B cell (primary cell): ENCODE measurements around the gene ROMO1. TPM values are rescaled to one million over a fixed set of nuclear protein-coding genes. Genes with fewer than 3 reads are reported as not detected.
A peak's percentile ranks its signal among the peaks of the same experiment; 100 is the strongest.

Source experiments
- ATAC-seq: fragments of 200-7000 bp; cut with Tn5 transposase; one replicate; pipeline ENCODE4 v1.10.0; 2021; ENCODE audit warnings: low read depth, mild to moderate bottlenecking, moderate number of reproducible peaks, moderate library complexity
- CTCF ChIA-PET: fragments of 350-600 bp; sonication (Branson Sonifier 250); formaldehyde crosslinking; loops from one replicate; lab custom pipeline; 2021; ENCODE audit warnings: antibody characterized with exemption, inconsistent platforms; lab: Charles Lee
- POLR2A ChIA-PET: fragments of 350-600 bp; sonication (Branson Sonifier 250); formaldehyde crosslinking; loops from one replicate; lab custom pipeline; 2021; ENCODE audit warnings: antibody characterized with exemption; lab: Charles Lee
- DNase-seq: peaks from one replicate; pipeline ENCODE4 v3.0.0; 2013
- H2AFZ ChIP-seq: 2 replicates; pipeline ENCODE4 v1.6.1; 2012; ENCODE audit warnings: mild to moderate bottlenecking, low read depth, low read length; ENCODE audit not compliant: insufficient read depth, poor library complexity, severe bottlenecking
- H3K27ac ChIP-seq, 2 donors: 1 replicate in 1 of 2; 2 replicates in 1 of 2; pipeline ENCODE4 v1.5.1; 2012 to 2013; ENCODE audit warnings: low read length in 2 of 2, mild to moderate bottlenecking in 2 of 2, moderate library complexity in 1 of 2
- H3K27me3 ChIP-seq, 4 experiments: fragments of 200-600 bp in 1 of 4; sonication (generic) in 1 of 4; replicated peaks in 1 of 4; 1 replicate in 2 of 4; 2 replicates in 2 of 4; pipeline versions ENCODE4 v1.6.1 to v1.7.0; 2013 to 2016; ENCODE audit warnings: low read length in 3 of 4, mild to moderate bottlenecking in 2 of 4, mixed read lengths in 1 of 4, moderate library complexity in 1 of 4; ENCODE audit not compliant: insufficient read depth in 4 of 4, control insufficient read depth in 3 of 4; ENCODE audit errors: control extremely low read depth in 1 of 4
- H3K36me3 ChIP-seq, 2 experiments: replicated peaks in 1 of 2; 1 replicate in 1 of 2; 2 replicates in 1 of 2; pipeline versions ENCODE4 v1.6.1 to v1.7.1; 2013; ENCODE audit warnings: low read length in 1 of 2; ENCODE audit not compliant: insufficient read depth in 2 of 2, control insufficient read depth in 1 of 2; ENCODE audit errors: control extremely low read depth in 1 of 2, extremely low read depth in 1 of 2
- H3K4me1 ChIP-seq, 2 donors: fragments of 200-600 bp in 1 of 2; sonication (generic) in 1 of 2; 1 replicate in 1 of 2; 2 replicates in 1 of 2; pipeline versions ENCODE4 v1.5.1 to v1.6.1; 2013 to 2017; ENCODE audit warnings: low read length in 2 of 2; ENCODE audit not compliant: control insufficient read depth in 2 of 2, insufficient read depth in 2 of 2
- H3K4me2 ChIP-seq: replicated peaks from 2 replicates; pipeline ENCODE3; 2012; ENCODE audit warnings: mild to moderate bottlenecking, low read depth, low read length; ENCODE audit not compliant: poor library complexity, severe bottlenecking
- H3K4me3 ChIP-seq, 5 experiments: fragments of 200-600 bp in 1 of 5; sonication (generic) in 1 of 5; 1 replicate in 3 of 5; 2 replicates in 2 of 5; pipeline versions ENCODE4 v1.5.1 to v1.7.0; 2011 to 2016; ENCODE audit warnings: low read length in 4 of 5, mild to moderate bottlenecking in 4 of 5, low read depth in 2 of 5, control low read depth in 1 of 5, moderate library complexity in 1 of 5; ENCODE audit not compliant: insufficient read depth in 1 of 5; ENCODE audit errors: control extremely low read depth in 1 of 5, extremely low read depth in 1 of 5
- H3K79me2 ChIP-seq: fragments of 200-600 bp; sonication (generic); one replicate; pipeline ENCODE4 v1.6.0; 2016; ENCODE audit warnings: low read length; ENCODE audit not compliant: control insufficient read depth, insufficient read depth
- H3K9ac ChIP-seq: fragments of 200-600 bp; sonication (generic); 2 replicates; pipeline ENCODE4 v1.6.1; 2017; ENCODE audit warnings: mild to moderate bottlenecking, low read length, moderate library complexity
- H3K9me3 ChIP-seq, 3 donors: one replicate each; pipeline versions ENCODE4 v1.6.1 to v1.7.1; 2013; ENCODE audit warnings: low read length in 2 of 3; ENCODE audit not compliant: control insufficient read depth in 2 of 3, insufficient read depth in 1 of 3; ENCODE audit errors: control extremely low read depth in 1 of 3
- H4K20me1 ChIP-seq: 2 replicates; pipeline ENCODE4 v1.6.0; 2012; ENCODE audit warnings: mild to moderate bottlenecking, low read length; ENCODE audit not compliant: insufficient read depth, control insufficient read depth, poor library complexity, severe bottlenecking
- H3K27ac Mint-ChIP-seq: one replicate; pipeline ENCODE4 v1.8.0; 2021; ENCODE audit warnings: mixed read lengths
- H3K27me3 Mint-ChIP-seq: one replicate; pipeline ENCODE4 v1.8.0; 2021; ENCODE audit warnings: mixed read lengths
- H3K4me1 Mint-ChIP-seq: one replicate; pipeline ENCODE4 v1.8.0; 2021; ENCODE audit warnings: mixed read lengths
- H3K4me3 Mint-ChIP-seq: one replicate; pipeline ENCODE4 v1.8.0; 2021; ENCODE audit warnings: mixed read lengths
- H3K9me3 Mint-ChIP-seq: one replicate; pipeline ENCODE4 v1.8.0; 2022; ENCODE audit warnings: mixed read lengths; ENCODE audit not compliant: insufficient read depth
- CTCF ChIP-seq: fragments of 200-600 bp; IDR thresholded peaks from one replicate; pipeline ENCODE4 v1.8.0; 2022; ENCODE audit warnings: antibody characterized with exemption, mild to moderate bottlenecking
- EZH2 ChIP-seq: IDR thresholded peaks from 2 replicates; pipeline ENCODE4 v1.6.1; 2012; ENCODE audit warnings: borderline replicate concordance, low read depth, mild to moderate bottlenecking, moderate library complexity, low read length; ENCODE audit not compliant: insufficient read depth, poor library complexity, severe bottlenecking
- WGBS: methylation state at CpG from one replicate; pipeline ENCODE4 v1.1.5; 2013; ENCODE audit warnings: missing lambda C conversion rate; ENCODE audit not compliant: insufficient coverage; 5-methylcytosine and 5-hydroxymethylcytosine counted together
- intact Hi-C: fragments of 100-400 bp; cut with micrococcal nuclease; formaldehyde crosslinking; loops from one replicate; pipeline ENCODE4 v1.10.0; 2022
- polyA minus RNA-seq: library from RNA; depleted of rRNA, polyadenylated mRNA; stranded (reverse); fragments of >200 nt; gene quantifications from 2 replicates; pipeline ENCODE4 v1.2.3, GENCODE V29; 2012
- polyA plus RNA-seq: library from polyadenylated mRNA; depleted of rRNA; stranded (reverse); fragments of >200 nt; gene quantifications from 2 replicates; pipeline ENCODE4 v1.2.3, GENCODE V29; 2012
- total RNA-seq, 2 donors: library from RNA; stranded (reverse); fragments of 120-200 nt in 1 of 2; gene quantifications; 1 replicate in 1 of 2; 2 replicates in 1 of 2; pipeline versions ENCODE4 v1.2.3 to v1.2.4, GENCODE V29; 2013 to 2022

Gene ROMO1
- total RNA-seq: 33.2 and 38.1 TPM in 2 replicates
- 57.1 TPM for total RNA-seq (2013)
- 131 and 145 TPM in 2 replicates for polyA plus RNA-seq
- polyA minus RNA-seq: 43.6 and 98.9 TPM in 2 replicates

- H3K27ac Mint-ChIP-seq: peak within 1 kb of the TSS; percentile 97
- Histone ChIP-seq H3K36me3 (peaks cover 6 to 32% of the 10 kb centered on the region in 2 experiments), H3K4me2 (peak within 1 kb of the TSS; percentile 99), H3K79me2 (peaks cover 18% of the 10 kb centered on the region), H3K9ac (peak within 1 kb of the TSS; percentile 100), H3K9me3 (no peaks in the 10 kb centered on the region), H3K27me3 (no peaks in the 10 kb centered on the region), H4K20me1 (peaks cover 7% of the 10 kb centered on the region), H3K4me3 (peak within 1 kb of the TSS; percentile 69 to 98 (median 91)), H3K27ac (peak within 1 kb of the TSS; percentile 84 to 96), H2AFZ (peak within 1 kb of the TSS; percentile 100), H3K4me1 (peaks cover 17 to 23% of the 10 kb centered on the region in 2 donors)
- CTCF ChIA-PET: interaction anchor here (1.0 to 2.0 kb wide), 9 partner anchors 10 to 236 kb away, joined by 3 to 10 read pairs (median 4); partner anchors contain the start of gene RBM39
- POLR2A ChIA-PET: interaction anchor here (0.7 to 2.4 kb wide), 7 partner anchors 11 to 84 kb away, joined by 3 to 18 read pairs (median 6); partner anchors contain the start of genes CPNE1, PHF20, RBM12 and RBM39
- H3K4me1 Mint-ChIP-seq: peaks cover 33% of the 10 kb centered on the region
- no peaks in the 10 kb centered on the region for H3K9me3 Mint-ChIP-seq
- peak; percentile 88 for ATAC-seq
- DNase-seq: peak; percentile 92
- peak; percentile 31 for TF ChIP-seq CTCF
- TF ChIP-seq EZH2: no peak
- WGBS: under 1% methylated on average over 77 of the region's 81 CpGs
- intact Hi-C loops: loop anchor here (1.0 to 5.0 kb wide), 7 partner anchors 35 to 245 kb away; partner anchors contain the start of genes CEP250, CPNE1, PHF20 and RBM12
- no peaks in the 10 kb centered on the region for H3K27me3 Mint-ChIP-seq
- peak within 1 kb of the TSS; percentile 85 for H3K4me3 Mint-ChIP-seq
These were observed at the start of gene ROMO1, which contains the start of gene NFS1 for GRCh38 chr20:35699127-35699956. ROMO1 (plus strand) TSS chr20:35699405; CDS start chr20:35699633, 228 bp downstream. NFS1 (minus strand) TSS chr20:35699352; CDS start chr20:35699288, 64 bp downstream.
